CD4-positive, alpha-beta T cell (primary cell): ENCODE results near the gene SNX13. TPM values are rescaled to one million over a fixed set of nuclear protein-coding genes. Genes with fewer than 3 reads are reported as not detected.

ENCODE experiments used
- ATAC-seq: fragments of 200-7000 bp; cut with Tn5 transposase; one replicate; pipeline ENCODE4 v1.10.0; 2022; ENCODE audit warnings: mild to moderate bottlenecking; ENCODE audit not compliant: poor library complexity
- CTCF ChIA-PET: fragments of 350-600 bp; sonication (Branson Sonifier 250); formaldehyde crosslinking; loops from one replicate; lab custom pipeline; 2021; ENCODE audit warnings: antibody characterized with exemption, inconsistent platforms; lab: Charles Lee
- POLR2A ChIA-PET: fragments of 350-600 bp; sonication (Branson Sonifier 250); formaldehyde crosslinking; loops from one replicate; lab custom pipeline; 2021; ENCODE audit warnings: antibody characterized with exemption, inconsistent platforms; lab: Charles Lee
- DNase-seq, 14 experiments: peaks; one replicate each; pipeline ENCODE4 v3.0.0-alpha.2; 2013 to 2020; ENCODE audit warnings: mixed read lengths in 2 of 14
- H3K27ac ChIP-seq, 2 donors: one replicate each; pipeline versions ENCODE4 v1.5.1 to v1.7.0; 2013; ENCODE audit warnings: low read length in 2 of 2, low read depth in 1 of 2, mild to moderate bottlenecking in 1 of 2
- H3K27me3 ChIP-seq, 2 experiments: 1 replicate in 1 of 2; 2 replicates in 1 of 2; pipeline versions ENCODE4 v1.6.1 to v1.7.0; 2013; ENCODE audit warnings: low read length in 2 of 2, control low read depth in 1 of 2, mild to moderate bottlenecking in 1 of 2, moderate library complexity in 1 of 2; ENCODE audit not compliant: insufficient read depth in 2 of 2, control insufficient read depth in 1 of 2
- H3K36me3 ChIP-seq: one replicate; pipeline ENCODE4 v1.6.1; 2013; ENCODE audit warnings: low read length, control low read depth; ENCODE audit not compliant: insufficient read depth
- H3K4me1 ChIP-seq: one replicate; pipeline ENCODE4 v1.6.1; 2013; ENCODE audit warnings: low read length, control low read depth; ENCODE audit not compliant: insufficient read depth
- H3K4me3 ChIP-seq: one replicate; pipeline ENCODE4 v1.5.1; 2013; ENCODE audit warnings: mild to moderate bottlenecking, low read length, moderate library complexity
- H3K9me3 ChIP-seq, 2 experiments: 1 replicate in 1 of 2; 2 replicates in 1 of 2; pipeline versions ENCODE4 v1.6.1 to v1.7.0; 2013; ENCODE audit warnings: low read length in 2 of 2, mild to moderate bottlenecking in 2 of 2, control low read depth in 1 of 2, moderate library complexity in 1 of 2; ENCODE audit not compliant: control insufficient read depth in 1 of 2, insufficient read depth in 1 of 2
- H3K27ac Mint-ChIP-seq: one replicate; pipeline ENCODE4 v1.8.0; 2020; ENCODE audit warnings: mixed read lengths
- H3K27me3 Mint-ChIP-seq: one replicate; pipeline ENCODE4 v1.8.0; 2021; ENCODE audit warnings: mixed read lengths
- H3K36me3 Mint-ChIP-seq: one replicate; pipeline ENCODE4 v1.8.0; 2021; ENCODE audit warnings: low read depth, mixed read lengths
- H3K4me1 Mint-ChIP-seq: one replicate; pipeline ENCODE4 v1.8.0; 2021; ENCODE audit warnings: low read depth, mixed read lengths
- H3K4me3 Mint-ChIP-seq: one replicate; pipeline ENCODE4 v1.8.0; 2020; ENCODE audit warnings: mild to moderate bottlenecking, mixed read lengths
- H3K9me3 Mint-ChIP-seq: one replicate; pipeline ENCODE4 v1.8.0; 2020; ENCODE audit warnings: mixed read lengths
- intact Hi-C, 2 experiments: fragments of 100-400 bp; cut with DNase I in 1 of 2; cut with micrococcal nuclease in 1 of 2; formaldehyde crosslinking; loops; one replicate each; pipeline versions ENCODE4 v1.15.1 to v1.9.0; 2023 to 2025; cut with DNase I, micrococcal nuclease
- total RNA-seq, 174 experiments: library from RNA in 2 of 174; stranded (reverse) in 2 of 174; gene quantifications; one replicate each; pipeline ENCODE4 v1.2.3 and lab custom pipeline; 2021 to 2026
- TF ChIP-seq, protein P1 (sequence below): fragments of 200-600 bp; IDR thresholded peaks from one replicate; pipeline ENCODE4 v1.8.0; 2022; ENCODE audit warnings: antibody characterized with exemption, mild to moderate bottlenecking

The SNX13 gene
- total RNA-seq, 2 experiments from 2014 or later, result 24.0 to 25.8 TPM

DNA sequence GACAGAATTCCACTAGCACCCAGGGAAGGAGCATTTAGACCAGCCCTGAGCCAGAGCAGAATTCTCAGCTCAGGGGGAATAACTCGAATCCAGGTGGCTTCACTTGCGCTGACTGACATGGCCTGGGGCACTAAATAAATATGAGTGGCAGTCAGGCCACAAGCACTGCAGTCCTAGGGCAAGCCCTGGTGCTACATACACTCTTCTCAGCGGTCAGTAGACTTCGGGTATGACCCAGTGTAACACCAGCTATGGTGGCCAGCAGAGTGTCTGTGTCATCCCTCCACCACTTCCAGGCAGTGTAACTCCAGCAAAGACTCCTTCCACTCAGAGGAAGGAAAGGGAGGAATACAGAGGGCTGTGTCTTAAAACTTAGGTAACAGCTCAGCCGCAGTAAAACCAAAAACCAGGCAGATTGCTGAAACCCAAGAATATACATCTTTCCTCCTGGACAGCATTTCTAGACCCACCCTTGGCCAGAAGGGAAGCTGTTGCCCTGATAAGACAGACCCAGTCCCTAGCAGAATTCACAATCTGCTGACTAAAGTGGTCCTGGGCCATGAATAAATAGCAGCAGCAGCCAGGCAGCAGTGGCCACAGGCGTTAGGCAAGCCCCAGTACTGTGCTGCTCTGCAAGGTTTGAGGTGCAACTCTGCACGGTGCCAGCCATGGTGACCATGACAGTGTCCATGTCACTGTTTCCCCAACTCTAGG lies 77.0 kb downstream of the SNX13 start:
- ChIA-PET POLR2A (no interaction called here), CTCF (no interaction called here)
- H3K27ac ChIP-seq, result no peak overlapping the region
- TF ChIP-seq, protein P1, sequence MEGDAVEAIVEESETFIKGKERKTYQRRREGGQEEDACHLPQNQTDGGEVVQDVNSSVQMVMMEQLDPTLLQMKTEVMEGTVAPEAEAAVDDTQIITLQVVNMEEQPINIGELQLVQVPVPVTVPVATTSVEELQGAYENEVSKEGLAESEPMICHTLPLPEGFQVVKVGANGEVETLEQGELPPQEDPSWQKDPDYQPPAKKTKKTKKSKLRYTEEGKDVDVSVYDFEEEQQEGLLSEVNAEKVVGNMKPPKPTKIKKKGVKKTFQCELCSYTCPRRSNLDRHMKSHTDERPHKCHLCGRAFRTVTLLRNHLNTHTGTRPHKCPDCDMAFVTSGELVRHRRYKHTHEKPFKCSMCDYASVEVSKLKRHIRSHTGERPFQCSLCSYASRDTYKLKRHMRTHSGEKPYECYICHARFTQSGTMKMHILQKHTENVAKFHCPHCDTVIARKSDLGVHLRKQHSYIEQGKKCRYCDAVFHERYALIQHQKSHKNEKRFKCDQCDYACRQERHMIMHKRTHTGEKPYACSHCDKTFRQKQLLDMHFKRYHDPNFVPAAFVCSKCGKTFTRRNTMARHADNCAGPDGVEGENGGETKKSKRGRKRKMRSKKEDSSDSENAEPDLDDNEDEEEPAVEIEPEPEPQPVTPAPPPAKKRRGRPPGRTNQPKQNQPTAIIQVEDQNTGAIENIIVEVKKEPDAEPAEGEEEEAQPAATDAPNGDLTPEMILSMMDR, result no peak
- no peaks in the 10 kb centered on the region for H3K4me1 ChIP-seq
- Mint-ChIP-seq H3K27ac (no peak overlapping the region), H3K9me3 (peaks cover 5% of the 10 kb centered on the region), H3K36me3 (peaks cover 95% of the 10 kb centered on the region), H3K4me1 (no peaks in the 10 kb centered on the region), H3K4me3 (no peak overlapping the region), H3K27me3 (no peaks in the 10 kb centered on the region)
- H3K27me3 ChIP-seq, result no peaks in the 10 kb centered on the region
- intact Hi-C loops, result no loop called here
- DNase-seq (no peak), ATAC-seq (no peak)
- H3K9me3 ChIP-seq, result peaks cover 0 to 3% of the 10 kb centered on the region in 2 experiments
- peaks cover 64% of the 10 kb centered on the region for H3K36me3 ChIP-seq
- H3K4me3 ChIP-seq, result no peak overlapping the region

DNA sequence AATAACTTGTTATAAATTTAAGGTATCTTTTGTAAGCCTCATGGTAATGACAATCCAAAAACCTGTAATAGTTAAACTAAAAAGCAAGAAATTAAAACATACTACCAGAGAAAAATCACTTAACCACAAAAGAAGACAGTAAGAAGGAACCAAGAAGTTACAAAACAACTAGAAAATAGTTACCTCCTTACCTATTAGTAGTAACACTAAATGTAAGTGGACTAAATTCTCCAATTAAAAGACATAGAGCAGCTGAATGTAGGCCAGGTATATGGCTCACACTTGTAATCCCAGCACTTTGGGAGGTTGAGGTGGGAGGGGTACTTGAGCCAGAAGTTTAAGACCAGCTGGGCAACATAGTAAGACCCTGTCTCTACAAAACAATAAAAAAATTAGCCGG lies 84.0 kb downstream of the SNX13 start:
- peaks cover 0 to 6% of the 10 kb centered on the region in 2 experiments for H3K9me3 ChIP-seq
- TF ChIP-seq, protein P1, result no peak
- Mint-ChIP-seq H3K27me3 (no peaks in the 10 kb centered on the region), H3K27ac (no peak overlapping the region), H3K9me3 (peaks cover 5% of the 10 kb centered on the region), H3K4me3 (no peak overlapping the region), H3K36me3 (peaks cover 86% of the 10 kb centered on the region), H3K4me1 (peaks cover 15% of the 10 kb centered on the region)
- H3K27me3 ChIP-seq, result no peaks in the 10 kb centered on the region
- no peak for DNase-seq
- ChIA-PET POLR2A (no interaction called here), CTCF (no interaction called here)
- intact Hi-C loops, result no loop called here
- peaks cover 20% of the 10 kb centered on the region for H3K36me3 ChIP-seq
- ATAC-seq, result no peak
- no peak overlapping the region for H3K27ac ChIP-seq
- H3K4me3 ChIP-seq, result no peak overlapping the region
- H3K4me1 ChIP-seq, result no peaks in the 10 kb centered on the region

DNA sequence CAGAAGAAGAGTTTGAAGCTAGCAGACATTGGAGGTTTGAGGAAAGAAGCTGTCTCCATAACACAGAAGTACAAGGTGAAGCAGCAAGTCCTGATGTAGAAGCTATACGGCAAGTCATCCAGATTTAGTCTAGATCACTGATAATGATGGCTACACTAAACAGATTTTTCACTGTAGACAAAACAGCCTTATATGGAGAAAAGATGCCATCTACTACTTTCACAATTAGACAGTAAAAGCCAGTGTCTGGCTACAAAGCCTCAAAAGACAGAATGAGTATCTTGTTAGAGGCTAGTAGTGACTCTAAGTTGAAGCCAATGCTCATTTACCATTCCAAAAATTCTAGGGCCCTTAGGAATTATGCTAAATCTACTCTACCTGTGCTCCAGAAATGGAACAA lies 85.1 kb downstream of the SNX13 start:
- H3K4me3 Mint-ChIP-seq, result no peak overlapping the region

More for the DNA sequence above, 85.1 kb downstream of the SNX13 start:
- Mint-ChIP-seq H3K9me3 (peaks cover 5% of the 10 kb centered on the region), H3K4me1 (peaks cover 15% of the 10 kb centered on the region), H3K36me3 (peaks cover 83% of the 10 kb centered on the region), H3K27ac (no peak overlapping the region), H3K27me3 (no peaks in the 10 kb centered on the region)
- DNase-seq, result no peak
- H3K4me3 ChIP-seq, result no peak overlapping the region
- H3K4me1 ChIP-seq, result no peaks in the 10 kb centered on the region
- ChIA-PET POLR2A (no interaction called here), CTCF (no interaction called here)
- H3K9me3 ChIP-seq, result peaks cover 0 to 6% of the 10 kb centered on the region in 2 experiments
- intact Hi-C loops, result no loop called here
- no peak overlapping the region for H3K27ac ChIP-seq
- no peaks in the 10 kb centered on the region for H3K27me3 ChIP-seq
- H3K36me3 ChIP-seq, result peaks cover 13% of the 10 kb centered on the region
- no peak for ATAC-seq
- TF ChIP-seq, protein P1, result no peak
